Suprapubic skin (tissue), 4 donors: ENCODE results near the gene TMEM232.

Experiments used
- EP300 ChIP-seq: sonication (generic); formaldehyde crosslinking; IDR thresholded peaks from one replicate; pipeline ENCODE4 v1.6.1; 2017; ENCODE audit warnings: antibody characterized with exemption
- POLR2A ChIP-seq, 2 donors: fragments of 450-650 bp; IDR thresholded peaks; one replicate each; pipeline ENCODE4 v1.6.1; 2017; ENCODE audit warnings: antibody characterized with exemption in 2 of 2, mild to moderate bottlenecking in 2 of 2, moderate library complexity in 2 of 2
- POLR2AphosphoS5 ChIP-seq, 3 donors: sonication (generic); formaldehyde crosslinking; IDR thresholded peaks; one replicate each; pipeline ENCODE4 v1.6.1; 2017; ENCODE audit warnings: antibody characterized with exemption in 3 of 3
- TF ChIP-seq, protein P1 (sequence below), 2 donors: fragments of 200-600 bp in 1 of 2; fragments of 450-650 bp in 1 of 2; sonication (generic) in 1 of 2; IDR thresholded peaks; one replicate each; pipeline ENCODE4 v1.5.1; 2016 to 2019; ENCODE audit warnings: antibody characterized with exemption in 2 of 2, mild to moderate bottlenecking in 1 of 2, moderate library complexity in 1 of 2

DNA sequence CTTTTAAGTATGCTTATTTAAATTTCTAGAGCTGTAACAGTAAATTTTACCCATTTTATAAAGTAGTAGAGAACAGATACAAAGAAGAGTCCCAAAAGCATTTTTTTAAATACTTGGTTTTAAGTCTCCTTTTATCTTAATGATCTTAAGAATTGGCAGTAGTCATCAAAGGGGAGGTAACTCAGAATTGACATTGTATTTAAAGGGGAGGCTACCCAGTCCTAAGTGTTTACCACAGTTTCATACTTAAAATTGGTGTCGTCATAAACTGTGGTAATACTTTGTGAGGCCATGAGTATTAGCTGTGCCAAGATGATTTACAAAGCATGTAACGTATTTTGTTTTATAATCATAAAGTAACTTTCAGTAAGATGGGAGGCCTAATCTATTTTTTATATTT is 27.1 kb upstream of the TMEM232 start:
- TF ChIP-seq, protein P1, sequence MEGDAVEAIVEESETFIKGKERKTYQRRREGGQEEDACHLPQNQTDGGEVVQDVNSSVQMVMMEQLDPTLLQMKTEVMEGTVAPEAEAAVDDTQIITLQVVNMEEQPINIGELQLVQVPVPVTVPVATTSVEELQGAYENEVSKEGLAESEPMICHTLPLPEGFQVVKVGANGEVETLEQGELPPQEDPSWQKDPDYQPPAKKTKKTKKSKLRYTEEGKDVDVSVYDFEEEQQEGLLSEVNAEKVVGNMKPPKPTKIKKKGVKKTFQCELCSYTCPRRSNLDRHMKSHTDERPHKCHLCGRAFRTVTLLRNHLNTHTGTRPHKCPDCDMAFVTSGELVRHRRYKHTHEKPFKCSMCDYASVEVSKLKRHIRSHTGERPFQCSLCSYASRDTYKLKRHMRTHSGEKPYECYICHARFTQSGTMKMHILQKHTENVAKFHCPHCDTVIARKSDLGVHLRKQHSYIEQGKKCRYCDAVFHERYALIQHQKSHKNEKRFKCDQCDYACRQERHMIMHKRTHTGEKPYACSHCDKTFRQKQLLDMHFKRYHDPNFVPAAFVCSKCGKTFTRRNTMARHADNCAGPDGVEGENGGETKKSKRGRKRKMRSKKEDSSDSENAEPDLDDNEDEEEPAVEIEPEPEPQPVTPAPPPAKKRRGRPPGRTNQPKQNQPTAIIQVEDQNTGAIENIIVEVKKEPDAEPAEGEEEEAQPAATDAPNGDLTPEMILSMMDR (IDR thresholded peaks at IDR 0.05) = no peak
- TF ChIP-seq POLR2A (IDR thresholded peaks at IDR 0.05) = no peak
- TF ChIP-seq POLR2AphosphoS5 (IDR thresholded peaks at IDR 0.05) = no peak
- TF ChIP-seq EP300 = no peak
